HEK293T (cell line): ENCODE measurements around the gene PON3.

Experiments used
- BHLHE40 ChIP-seq: fragments of 450-650 bp; IDR thresholded peaks from 2 replicates; pipeline ENCODE4 v1.6.1; 2016; ENCODE audit warnings: mild to moderate bottlenecking, moderate library complexity, borderline replicate concordance
- CTBP1 ChIP-seq: fragments of 450-650 bp; IDR thresholded peaks from 2 replicates; pipeline ENCODE4 v1.6.1; 2016; ENCODE audit warnings: borderline replicate concordance
- ELF4 ChIP-seq: fragments of 450-650 bp; IDR thresholded peaks from 2 replicates; pipeline ENCODE4 v1.6.1; 2017; ENCODE audit warnings: antibody characterized with exemption
- FOXK2 ChIP-seq: fragments of 450-650 bp; IDR thresholded peaks from 2 replicates; pipeline ENCODE4 v1.6.1; 2016; ENCODE audit warnings: mild to moderate bottlenecking
- FOXM1 ChIP-seq: fragments of 450-650 bp; IDR thresholded peaks from 2 replicates; pipeline ENCODE4 v1.6.1; 2017; ENCODE audit warnings: mild to moderate bottlenecking, borderline replicate concordance
- NFRKB ChIP-seq: fragments of 450-650 bp; IDR thresholded peaks from 2 replicates; pipeline ENCODE4 v1.6.1; 2016; ENCODE audit warnings: mild to moderate bottlenecking, moderate library complexity
- PKNOX1 ChIP-seq: fragments of 450-650 bp; IDR thresholded peaks from 2 replicates; pipeline ENCODE4 v1.6.1; 2016
- SP1 ChIP-seq: fragments of 450-650 bp; IDR thresholded peaks from 2 replicates; pipeline ENCODE4 v1.6.1; 2017
- TARDBP ChIP-seq: fragments of 450-650 bp; IDR thresholded peaks from 2 replicates; pipeline ENCODE4 v1.6.1; 2016
- ZNF384 ChIP-seq: fragments of 450-650 bp; IDR thresholded peaks from 2 replicates; pipeline ENCODE4 v1.6.1; 2016

- no peak for TF ChIP-seq ZNF384
- no peak for TF ChIP-seq PKNOX1
- TF ChIP-seq SP1 = no peak
- TF ChIP-seq BHLHE40 = no peak
- no peak for TF ChIP-seq ELF4
- TF ChIP-seq NFRKB = no peak
- no peak for TF ChIP-seq TARDBP
- TF ChIP-seq FOXK2 = no peak
- TF ChIP-seq CTBP1 = no peak
- no peak for TF ChIP-seq FOXM1
Observed at GRCh38 chr7:95316588-95316987, 79.6 kb downstream of the PON3 start.
